Hepatic stellate cell (primary cell): ENCODE data around the gene RNF31.
A peak's percentile ranks its signal among the peaks of the same experiment; 100 is the strongest.
"Not testable (repeated sequence)": the region's sequence is repeated elsewhere in the genome, so short reads cannot be mapped to it uniquely, and the experiment has no call there.

Experiments used
- DNase-seq: peaks from one replicate; pipeline ENCODE4 v3.0.0; 2011; ENCODE audit warnings: low spot score

RNF31 gene

DNA sequence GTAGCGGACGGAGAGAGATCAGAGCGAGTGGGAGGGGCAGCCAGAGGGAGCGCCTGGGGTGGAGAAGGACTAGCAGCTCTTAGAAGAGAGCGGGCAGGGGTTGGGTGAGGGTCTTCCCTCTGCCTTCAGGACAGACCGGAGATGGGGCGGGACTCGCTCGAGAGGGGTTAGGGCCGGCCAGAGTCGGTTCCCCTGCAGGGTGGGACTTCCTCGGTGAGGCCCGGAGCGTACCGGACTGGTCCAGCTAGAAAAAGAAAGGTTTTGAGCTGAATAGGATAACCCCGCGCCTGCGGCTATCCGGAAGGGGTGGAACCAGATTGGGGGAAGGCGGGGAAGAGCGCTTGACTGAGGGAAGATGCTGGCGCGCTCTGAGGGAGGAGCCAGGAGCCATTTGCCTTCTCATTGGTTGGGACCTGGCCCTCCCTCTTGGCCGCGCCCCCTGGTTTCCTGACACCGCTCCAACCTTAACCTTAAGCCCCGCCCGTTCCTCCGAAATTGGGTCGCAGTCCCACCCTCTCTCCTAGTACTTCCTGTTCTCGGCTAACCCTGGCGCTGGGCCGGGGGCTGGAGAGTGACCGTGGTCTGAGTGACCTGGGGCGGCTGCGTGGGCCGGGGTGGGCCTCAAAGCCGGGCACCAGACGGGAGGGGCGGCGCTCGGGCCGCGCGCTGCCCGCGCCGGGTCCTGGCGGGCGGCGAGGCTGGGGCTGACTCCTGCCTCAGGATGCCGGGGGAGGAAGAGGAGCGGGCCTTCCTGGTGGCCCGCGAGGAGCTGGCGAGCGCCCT is at the start of gene RNF31:
RNF31 (plus strand) TSS at position 521 of the 783 bp plus-strand sequence; CDS start at position 722, 201 bp downstream.
- DNase-seq, result peak; percentile 97

DNA sequence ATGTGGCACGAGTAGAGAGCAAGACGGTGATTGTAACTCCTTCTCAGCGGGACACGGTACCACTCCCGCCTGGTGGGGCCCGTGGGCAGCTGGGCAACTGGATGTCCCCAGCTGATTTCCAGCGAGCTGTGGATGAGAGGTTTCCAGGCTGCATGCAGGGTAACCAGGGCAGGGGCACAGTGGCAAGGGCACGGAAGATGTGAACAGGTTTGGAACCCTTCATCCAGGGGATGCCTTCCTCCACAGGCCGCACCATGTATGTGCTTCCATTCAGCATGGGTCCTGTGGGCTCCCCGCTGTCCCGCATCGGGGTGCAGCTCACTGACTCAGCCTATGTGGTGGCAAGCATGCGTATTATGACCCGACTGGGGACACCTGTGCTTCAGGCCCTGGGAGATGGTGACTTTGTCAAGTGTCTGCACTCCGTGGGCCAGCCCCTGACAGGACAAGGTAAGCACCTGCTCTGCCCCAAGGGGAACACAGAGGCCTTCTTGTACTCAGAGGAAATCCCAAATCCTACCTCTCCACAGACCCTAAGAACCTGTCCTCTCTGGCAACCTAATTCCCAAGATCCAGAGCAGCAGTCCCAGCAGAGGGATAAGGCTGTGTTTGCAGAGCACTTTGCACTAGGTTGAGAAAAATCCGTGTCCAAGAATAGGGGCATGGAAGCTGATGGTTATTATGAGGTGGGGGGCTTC is 48.9 kb upstream of the RNF31 start:
- DNase-seq, result no peak

DNA sequence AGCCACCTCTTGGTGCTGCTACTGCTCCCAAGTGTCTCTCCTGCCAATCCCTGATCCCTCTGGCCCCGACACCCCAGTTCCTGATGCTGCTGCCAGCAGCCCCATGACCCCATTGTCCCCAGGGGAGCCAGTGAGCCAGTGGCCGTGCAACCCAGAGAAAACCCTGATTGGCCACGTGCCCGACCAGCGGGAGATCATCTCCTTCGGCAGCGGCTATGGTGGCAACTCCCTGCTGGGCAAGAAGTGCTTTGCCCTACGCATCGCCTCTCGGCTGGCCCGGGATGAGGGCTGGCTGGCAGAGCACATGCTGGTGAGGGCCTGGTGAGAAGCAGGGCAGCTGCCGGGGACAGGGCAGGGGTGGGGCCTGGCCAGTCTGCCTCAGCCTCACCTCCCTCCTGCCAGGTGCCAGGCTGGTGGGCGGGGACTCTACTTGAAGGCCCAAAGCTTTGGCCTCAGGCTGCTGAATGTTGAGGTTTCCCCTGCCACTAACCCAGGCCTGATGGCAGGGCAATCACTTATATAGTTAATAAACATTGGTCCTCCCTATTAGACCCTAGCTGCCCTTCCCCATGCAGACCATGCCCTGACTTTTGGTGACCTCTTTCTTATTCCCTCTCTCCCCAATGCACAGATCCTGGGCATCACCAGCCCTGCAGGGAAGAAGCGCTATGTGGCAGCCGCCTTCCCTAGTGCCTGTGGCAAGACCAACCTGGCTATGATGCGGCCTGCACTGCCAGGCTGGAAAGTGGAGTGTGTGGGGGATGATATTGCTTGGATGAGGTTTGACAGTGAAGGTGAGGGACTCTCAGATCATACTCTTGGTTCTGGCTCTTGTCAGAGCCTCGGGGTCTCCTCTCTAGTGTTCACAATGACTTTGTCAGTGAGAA is 48.1 kb upstream of the RNF31 start:
- DNase-seq, result no peak

DNA sequence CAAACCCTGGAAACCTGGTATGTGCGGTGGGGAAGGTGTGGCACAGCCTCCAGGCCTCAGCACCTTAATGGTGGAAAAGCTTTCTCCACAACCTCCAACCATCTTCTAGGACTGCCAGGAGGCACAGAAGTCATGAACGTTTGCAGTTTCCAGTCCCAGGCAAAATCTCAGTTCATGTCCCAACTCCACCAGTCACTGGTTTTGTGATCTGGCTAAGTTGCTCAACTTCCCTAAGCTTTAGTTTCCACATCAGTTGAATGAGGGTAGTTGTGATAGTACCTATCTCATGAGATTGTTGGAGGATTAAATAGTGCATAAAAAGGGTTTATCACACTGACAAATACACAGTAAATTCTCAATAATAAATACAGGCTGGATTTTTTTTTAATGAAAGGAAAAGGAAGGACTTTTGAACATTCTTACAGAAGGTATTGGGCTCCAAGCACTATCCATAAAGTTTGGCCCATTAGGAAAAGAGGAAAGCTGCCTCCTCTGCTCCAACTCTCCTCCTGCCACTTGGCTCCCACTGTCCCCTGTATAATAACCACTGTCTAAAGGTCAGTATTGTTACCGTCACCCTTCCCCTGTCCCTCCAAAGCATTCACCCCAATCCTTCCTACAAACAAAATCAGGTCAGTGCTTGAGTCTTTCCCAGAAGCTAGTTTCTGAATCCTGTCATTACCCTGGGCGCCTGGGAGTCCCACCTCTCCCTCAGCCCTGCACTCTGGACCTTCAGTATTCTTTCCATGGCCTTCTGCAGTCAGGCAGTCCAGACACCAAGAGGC is 46.9 kb upstream of the RNF31 start:
- no peak for DNase-seq

DNA sequence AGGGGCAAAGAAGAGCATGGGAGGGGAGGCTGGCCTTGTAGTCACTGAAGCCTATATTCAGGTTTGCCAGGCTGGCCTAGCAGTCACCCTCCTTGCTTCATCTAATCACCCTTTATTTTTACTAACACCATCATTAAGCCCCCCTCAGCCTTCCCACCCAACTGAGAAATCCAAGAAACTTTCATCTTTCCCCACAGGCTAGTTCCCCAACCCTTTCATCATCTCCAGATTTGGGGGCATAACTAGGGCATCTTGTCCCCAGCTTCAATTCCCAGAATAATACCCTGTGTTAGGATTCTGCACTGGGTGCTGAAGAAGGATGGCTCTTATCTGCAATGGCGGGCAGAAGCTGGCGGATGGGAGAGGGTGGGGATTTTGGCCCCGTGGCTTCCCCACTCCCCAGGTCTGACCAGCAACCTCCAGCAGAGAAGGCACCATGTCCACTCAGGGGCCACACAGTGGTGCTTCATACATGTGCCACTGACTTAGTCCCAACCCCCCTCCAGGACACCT is 46.3 kb upstream of the RNF31 start:
- DNase-seq, result no peak

DNA sequence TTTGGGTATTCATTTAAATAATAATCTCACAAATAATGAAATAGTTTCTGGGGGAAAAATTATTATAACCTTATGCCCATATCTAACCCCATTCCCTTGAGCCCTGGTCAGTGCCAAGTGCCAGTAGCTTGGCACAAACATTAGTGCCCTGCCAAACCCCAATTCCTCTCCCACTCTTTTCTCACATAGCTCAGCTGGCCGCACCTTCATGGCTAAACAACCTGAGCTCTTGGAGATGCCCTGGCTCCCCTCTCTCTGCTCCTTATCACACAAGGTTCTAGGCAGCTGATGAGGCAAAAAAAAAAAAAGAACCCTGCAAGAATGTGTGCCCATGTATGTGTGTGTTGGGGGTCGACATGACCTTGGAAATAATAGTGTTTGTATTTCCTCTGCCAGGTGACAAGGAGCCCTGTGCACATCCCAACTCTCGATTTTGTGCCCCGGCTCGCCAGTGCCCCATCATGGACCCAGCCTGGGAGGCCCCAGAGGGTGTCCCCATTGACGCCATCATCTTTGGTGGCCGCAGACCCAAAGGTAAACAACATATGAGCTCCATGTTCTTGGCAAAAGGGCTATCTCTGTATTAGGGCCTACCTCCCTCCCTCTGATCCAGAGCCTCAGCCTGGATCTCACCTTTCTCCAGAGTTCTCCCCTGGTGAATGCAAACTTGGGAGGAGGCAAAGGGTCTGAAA is 44.8 kb upstream of the RNF31 start:
- DNase-seq, result no peak

DNA sequence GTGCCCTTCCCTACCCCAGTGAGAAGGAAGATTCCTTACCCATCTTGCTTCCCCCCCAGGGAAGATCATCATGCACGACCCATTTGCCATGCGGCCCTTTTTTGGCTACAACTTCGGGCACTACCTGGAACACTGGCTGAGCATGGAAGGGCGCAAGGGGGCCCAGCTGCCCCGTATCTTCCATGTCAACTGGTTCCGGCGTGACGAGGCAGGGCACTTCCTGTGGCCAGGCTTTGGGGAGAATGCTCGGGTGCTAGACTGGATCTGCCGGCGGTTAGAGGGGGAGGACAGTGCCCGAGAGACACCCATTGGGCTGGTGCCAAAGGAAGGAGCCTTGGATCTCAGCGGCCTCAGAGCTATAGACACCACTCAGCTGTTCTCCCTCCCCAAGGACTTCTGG is 43.8 kb upstream of the RNF31 start:
- no peak for DNase-seq

DNA sequence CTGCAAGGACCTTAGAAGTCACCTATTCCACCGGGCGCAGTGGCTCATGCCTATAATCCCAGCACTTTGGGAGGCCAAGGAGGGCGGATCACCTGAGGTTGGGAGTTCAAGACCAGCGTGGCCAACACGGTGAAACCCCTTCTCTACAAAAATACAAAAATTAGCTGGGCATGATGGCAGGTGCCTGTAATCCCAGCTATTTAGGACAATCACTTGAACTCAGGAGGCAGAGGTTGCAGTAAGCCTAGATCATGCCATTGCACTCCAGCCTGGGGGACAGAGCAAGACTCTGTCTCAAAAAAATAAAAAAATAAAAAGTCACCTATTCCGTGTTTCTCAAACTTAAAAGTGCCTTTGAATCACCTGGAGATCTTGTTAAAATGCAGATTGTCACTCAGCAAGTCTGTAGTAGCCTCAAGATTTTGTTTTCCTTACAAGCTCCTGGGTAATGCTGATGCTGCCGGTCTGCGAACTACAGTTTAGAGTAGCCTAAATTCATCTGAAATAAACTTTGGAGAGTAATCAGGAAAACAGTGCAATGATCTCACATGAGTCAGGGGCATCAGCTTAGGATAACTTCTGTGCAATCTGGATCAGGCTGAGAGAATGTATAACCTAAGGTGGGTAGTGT is 41.6 kb upstream of the RNF31 start:
- not testable (repeated sequence) for DNase-seq

DNA sequence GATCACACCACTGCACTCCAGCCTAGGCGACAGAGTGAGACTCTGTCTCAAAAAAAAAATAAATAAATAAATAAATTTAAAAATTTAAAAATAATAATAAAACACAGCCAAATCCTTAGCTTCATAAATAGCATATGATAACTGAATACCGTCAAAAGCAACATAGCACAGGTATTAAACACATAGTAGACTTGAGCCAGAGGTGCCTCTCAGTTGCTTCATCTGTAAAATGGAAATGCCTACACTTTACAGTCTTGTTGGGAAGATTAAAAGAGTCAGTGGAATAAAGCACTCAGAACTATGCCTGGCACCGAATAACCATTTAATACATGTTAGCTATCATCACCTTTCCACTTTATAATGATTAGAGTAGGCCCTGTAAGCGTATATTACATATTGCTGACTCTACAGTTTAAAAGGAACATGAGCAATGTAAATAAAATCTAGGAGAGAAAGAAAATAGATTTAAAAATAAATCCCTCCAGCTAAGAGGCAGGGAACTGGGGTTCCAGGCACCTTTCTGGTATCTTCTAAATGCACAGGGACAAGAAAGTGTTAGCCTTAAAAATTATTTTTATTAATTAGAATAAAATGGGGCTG is 40.5 kb upstream of the RNF31 start:
- no peak for DNase-seq

DNA sequence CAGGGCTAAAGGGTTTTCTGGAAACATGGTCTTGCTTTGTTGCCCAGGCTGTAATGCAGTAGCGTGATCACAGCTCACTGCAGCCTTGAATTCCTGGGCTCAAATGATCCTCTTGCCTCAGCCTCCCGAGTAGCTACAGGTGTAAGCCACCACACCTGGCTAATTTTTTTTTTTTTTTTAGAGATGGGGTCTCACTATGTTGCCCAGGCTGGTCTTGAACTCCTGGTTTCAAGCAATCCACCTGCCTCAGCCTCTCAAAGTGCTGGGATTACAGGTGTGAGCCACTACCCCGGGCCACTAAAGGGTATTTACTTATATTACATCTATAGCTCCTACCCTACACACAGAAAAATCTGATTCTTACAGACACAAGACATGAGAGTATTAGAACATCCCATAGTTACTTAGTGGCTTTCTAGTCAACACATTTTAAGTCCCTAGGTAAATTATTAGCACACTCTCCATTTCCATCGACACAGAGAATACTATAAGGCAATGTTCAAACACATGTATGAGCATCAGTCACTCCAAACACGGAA is 38.9 kb upstream of the RNF31 start:
- no peak for DNase-seq

DNA sequence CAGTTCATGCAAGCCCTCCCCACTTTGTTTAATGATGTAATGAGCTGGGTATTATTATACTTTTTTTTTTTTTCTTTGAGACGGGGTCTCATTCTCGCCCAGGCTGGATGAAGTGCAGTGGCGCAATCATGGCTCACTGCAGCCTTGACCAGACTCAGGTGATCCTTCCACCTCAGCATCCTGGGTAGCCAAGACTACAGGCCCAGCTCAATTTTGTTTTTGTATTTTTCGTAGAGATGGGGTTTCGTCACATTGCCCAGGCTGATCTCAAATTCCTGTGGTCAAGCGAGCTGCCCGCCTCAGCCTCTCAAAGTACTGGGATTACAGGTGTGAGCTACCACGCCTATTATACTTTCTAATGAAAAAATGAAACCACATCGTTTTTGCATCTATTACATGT is 37.2 kb upstream of the RNF31 start:
- DNase-seq, result no peak

DNA sequence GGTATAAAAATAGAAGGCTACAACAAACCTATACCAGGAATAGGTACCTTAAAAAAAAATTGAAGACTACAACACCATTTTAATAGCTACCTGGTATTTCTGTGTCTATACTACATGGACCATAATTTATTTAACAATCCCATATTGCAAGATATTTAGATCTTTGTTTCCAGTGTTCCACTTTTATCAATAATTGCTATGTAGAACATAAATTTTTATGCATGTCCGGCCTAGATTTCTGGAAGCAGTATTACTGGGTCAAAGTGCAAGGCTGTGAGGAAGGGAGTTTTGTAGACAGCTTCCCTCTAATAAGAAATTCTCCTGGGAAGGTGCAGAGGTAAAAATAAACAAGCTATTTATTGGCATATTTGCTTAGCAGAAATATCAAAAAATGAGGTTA is 36.8 kb upstream of the RNF31 start:
- no peak for DNase-seq

DNA sequence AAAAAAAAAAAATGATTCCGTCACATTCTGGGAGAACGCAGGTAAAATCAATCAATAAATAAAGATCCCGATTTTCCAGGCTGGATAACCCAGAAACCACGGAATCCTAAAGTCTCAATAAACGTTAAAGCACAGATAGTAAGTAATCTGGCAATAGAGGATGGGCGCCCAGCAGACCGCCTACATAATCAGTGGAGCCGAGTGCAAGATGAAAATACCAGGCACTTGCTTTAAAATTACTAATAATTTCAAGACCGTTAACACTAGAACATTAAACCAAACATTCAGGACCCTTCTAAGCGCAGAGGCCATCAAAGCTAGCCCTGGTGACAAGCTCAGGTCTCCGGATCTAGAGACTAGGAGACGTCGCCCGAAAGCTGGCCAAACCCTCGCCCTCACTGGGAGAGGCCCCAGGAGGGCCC is 33.9 kb upstream of the RNF31 start:
- DNase-seq, result no peak

DNA sequence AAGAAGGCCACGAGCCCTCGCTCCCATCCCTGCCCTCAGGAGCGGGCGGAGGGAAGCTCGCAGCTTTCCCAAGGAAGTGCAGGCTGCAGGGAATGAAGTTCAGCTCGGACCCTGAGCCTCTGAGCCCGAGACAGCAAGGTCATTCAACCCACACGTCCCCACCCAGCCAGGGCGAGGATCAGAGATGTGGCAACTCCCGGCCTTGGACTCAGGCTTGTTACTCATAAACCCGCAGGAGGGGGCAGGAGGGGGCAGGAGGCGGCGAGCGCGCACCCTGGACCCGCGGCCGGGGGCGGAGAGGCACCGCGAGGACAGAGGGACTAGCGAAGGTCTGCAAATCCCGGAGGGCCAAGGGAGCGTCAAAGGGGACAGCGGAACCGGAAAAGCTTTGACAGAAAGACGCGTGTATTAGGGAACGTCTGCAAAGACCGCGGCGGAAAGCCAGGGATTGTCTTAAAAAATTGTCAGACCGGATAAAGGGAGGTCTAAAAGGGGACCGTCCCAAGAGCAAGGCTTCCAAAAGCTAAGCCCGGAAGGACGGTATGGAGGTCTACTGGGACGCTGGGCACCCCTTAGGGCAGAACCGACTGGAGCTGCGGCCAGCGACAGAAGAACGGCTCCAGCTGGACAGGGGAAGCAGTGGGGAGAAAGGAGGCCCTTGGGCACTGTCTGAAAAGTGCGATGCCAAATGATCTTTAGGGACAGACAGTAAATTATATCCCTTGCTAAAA is 33.3 kb upstream of the RNF31 start:
- peak; percentile 81 for DNase-seq

DNA sequence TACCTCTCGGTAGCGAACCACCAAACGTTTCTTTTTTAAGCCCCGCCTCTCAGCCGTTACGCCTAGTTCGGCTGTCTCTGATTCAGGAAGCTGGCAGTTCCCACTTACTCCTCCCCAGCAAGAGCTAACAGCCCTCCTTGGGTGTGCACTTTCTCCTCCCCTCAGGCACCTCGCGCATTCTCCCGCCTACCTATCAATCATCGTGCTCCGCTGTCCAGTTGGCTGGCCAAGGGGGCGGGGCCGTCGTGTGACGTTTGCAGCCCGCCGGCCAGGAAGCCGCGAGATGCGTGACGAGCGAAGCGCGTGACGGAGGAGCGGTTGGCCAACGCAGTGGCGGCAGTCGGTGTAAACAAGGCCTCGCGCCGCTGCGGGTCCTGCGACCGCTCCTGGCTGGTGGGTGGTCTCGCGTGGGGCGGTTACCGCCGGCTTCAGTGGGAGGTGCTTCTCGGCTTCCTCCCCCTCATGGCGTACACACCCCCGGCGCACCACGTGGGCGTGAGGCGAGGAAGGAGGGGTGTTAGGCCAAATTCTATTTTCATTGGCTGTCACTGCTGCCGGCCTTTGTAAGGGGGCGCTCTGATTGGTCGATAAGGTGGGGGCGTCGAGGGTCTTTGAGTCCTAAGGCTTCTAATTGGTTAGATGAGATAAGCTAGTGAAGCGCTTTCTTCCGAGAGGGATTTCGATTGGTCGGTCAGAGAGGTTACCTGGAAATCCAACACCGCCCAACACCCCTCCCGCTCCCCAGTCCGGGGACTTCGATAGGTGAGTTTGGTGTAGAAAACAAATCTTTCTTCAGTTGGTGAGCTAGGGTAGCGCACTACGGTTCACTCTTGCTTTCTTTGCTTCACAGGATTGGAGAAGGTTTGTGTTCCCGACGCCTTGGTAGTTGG is 32.5 kb upstream of the RNF31 start, which contains the start of the genes DCAF11 and NRL:
DCAF11 (plus strand) TSS at position 246 of the 890 bp plus-strand sequence. CDS start 818 bp downstream, outside the sequence.
NRL (minus strand) TSS at position 418 of the 890 bp plus-strand sequence. CDS start 32,101 bp downstream, outside the sequence.
- DNase-seq, result peak; percentile 99

DNA sequence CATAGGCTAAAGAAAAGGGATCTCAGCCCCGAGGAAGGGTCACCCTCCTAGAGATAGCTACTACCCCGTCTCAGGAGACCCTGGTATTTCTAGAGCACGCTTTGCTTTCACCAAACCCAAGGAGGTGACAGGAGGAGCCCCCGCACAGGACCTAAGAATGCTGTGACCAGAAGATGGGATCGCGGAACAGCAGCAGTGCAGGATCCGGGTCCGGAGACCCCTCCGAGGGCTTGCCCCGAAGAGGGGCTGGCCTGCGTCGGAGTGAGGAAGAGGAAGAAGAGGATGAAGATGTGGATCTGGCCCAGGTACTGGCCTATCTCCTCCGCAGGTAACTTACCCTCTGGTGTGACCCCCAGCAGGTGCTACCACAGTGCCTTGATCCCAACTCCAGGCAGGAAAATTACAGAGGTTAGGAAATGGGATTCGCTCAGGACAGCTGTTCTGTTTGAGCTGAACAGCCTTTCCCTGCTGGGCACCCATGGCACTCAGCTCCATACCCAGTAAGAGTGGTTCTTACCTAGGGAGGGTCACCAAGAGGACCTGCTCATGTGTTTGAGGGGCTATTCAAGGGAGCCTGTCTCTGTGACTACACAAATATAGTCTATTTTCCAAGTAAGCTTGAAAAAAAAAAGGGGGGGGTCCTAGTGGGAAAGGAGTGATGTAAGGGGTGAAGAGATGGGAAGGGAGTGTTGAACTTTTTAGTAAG is 31.7 kb upstream of the RNF31 start:
- DNase-seq, result no peak
